IPS-NIHi7 (cell line): Measurements from ENCODE around the gene ZNF593OS.

ENCODE experiments used
- DNase-seq: peaks from one replicate; pipeline ENCODE4 v3.0.0; 2012; ENCODE audit warnings: mixed read lengths; ENCODE audit errors: extremely low spot score

Gene ZNF593OS

DNA sequence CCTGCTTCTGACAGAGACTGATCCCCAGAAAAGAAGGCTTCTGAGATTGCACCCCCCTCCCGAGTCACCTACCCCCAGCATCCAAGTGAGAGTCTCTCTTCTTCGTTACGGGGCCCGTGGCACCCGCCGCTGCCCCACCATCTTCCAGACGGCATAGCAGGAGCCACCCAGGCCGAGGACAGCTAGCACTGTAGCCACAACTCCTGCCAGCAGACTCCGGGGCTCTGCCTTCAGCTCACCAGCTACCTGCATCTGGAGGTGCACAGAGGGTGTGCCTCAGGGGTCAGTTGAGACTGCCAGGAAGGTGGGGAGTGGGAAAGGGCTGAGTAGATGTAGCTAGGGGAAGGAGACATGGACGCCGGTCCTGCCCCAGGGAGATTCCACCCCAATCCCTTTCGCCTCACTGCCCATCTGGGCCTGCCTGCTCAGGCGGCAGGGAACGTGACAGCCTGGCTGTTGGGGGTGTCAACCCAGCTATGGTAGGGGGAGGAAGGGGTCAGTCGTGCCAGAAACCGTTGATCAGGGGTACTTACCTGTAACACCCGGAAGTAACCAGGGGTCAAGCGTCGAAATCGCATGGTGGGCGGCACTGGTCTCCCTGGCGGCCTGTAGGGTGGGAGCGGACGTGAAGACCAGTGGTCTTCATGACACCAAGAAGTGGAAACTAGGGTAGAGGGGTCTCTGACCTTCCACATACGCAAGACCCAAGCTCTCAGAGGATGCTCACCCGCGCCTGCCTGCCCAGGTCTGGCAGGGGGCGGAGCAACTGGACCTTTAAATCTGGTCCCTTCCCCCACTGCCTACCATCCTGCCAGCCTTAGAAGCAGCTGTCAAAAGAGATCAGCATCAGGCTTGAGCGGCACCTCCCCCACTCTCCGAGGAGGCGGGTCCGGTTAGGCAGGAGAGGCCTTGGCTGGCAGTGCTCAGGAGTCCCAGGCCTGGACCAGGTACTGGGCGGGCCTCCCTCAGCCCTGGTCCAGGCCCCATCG lies at the start of gene ZNF593OS:
Gene ZNF593OS (minus strand): TSS at position 749 of the 989 bp plus-strand sequence. CDS start 171 bp downstream, at position 578.
- no peak for DNase-seq

DNA sequence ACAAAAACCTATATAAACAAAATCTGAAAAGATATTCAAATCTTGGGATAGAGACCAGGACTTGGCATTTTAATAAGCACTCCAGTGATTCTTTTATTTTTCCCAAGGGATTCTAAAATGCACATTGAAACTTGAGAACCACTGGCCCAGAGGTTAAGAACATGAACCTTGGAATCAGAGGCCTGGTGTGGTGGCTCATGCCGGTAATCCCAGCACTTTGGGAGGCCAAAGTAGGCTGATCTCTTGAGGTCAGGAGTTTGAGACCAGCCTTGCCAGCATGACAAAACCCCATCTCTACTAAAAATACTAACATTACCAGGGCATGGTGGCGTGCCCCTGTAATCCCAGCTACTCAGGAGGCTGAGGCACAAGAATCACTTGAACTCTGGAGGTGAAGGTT lies 49.5 kb upstream of the ZNF593OS start:
- DNase-seq: no peak

DNA sequence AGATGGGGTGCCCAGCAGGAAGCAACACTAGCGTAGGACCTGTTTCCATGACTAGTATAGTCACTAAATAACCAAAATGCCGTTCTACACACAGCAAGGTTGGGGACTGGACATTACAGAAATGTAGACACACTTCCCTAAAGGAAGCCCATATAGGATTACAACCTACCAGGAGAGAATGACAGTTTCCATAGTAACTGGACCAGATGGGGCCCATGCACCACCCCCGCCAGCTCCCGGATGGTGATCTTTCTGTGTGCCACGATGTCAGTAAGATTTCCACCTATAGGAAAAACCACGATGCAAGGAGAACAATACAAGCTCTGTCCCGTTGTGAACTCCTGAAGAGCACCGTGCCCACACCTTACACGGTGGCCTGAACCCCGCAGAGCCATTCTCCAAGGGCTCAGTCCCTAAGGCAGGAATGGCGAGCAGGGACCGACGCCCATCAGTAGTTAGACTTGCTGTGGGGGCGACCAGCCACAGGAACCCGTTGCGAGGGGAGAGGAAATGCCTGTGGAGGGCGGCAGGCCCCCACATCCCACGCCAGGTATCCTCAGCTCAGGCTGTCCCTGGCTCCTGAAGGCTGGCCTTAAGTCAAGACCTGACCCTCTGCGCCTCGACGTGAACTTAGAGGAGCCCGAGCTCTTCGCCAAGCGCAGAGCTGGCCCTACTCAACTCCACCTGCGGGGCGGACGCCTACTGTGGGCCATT lies 48.7 kb upstream of the ZNF593OS start:
- DNase-seq: no peak

DNA sequence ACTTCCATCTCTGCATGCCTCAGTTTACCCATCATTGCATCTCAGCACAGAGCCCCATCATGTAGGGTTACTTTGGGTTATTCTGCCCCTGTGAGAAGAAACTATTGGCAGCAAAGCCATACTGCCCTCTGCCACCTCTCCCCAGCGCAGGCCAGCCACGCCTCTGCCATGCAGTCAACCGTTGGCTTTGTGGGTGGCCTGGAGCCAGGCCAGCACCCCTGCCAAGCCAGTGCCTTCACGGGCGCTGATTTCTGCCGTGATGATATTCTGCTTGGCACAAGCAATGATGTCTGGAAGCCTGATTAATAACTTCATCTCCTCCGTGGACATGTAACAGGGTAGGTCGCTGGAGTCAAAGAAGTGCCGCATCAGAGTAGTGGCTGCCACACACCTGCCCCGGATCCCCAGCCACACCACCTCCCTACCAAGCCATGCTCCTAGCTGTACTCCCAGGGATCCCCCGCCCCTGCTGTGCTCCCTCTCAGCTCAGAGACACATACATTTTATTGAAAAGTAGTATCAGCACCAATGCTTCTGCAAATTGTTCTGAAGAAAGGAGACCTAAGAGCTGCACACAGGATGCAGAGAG lies 47.4 kb upstream of the ZNF593OS start:
- DNase-seq: no peak

DNA sequence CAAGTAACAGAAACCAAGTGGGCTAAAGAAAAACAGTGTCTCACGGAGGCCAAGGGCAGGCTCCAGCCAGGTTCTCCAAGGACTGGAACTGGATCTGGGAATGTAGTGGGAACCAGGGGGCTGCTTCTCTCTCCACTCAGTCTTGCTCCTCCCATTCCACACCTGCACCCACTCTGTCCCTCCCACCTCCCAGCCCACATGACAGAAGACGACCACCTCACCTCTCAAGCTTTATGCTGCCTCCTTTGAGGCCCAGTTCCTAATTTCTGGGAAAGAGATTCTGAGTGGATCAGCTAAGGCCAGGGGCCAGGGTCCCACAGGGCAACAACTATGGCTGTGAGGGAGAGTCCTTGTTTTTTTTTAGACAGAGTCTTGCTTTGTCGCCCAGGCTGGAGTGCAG lies 43.6 kb upstream of the ZNF593OS start:
- no peak for DNase-seq

DNA sequence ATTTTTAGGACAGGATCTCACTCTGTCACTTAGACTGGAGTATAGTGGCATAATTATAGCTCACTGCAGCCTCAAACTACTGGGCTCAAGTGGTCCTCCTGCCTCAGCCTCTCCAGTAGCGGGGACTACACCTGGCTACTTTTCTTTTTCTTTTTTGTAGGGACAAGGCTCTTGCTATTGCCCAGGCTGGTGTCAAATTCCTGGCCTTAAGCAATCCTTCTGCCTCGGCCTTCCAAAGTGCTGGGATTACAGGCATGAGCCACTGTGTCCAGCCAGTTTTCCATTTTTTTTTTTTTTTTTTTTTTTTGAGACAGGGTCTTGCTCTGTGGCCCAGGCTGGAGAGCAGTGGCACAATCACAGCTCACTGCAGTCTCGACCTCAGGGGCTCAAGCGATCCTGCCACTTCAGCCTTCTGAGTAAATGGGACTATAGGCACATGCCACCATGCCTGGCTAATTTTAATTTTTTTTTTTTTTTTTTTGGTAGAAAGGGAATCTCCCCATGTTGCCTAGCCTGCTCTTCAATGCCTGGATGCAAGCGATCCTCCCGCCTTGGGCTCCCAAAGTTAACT lies 41.8 kb upstream of the ZNF593OS start:
- DNase-seq: no peak

DNA sequence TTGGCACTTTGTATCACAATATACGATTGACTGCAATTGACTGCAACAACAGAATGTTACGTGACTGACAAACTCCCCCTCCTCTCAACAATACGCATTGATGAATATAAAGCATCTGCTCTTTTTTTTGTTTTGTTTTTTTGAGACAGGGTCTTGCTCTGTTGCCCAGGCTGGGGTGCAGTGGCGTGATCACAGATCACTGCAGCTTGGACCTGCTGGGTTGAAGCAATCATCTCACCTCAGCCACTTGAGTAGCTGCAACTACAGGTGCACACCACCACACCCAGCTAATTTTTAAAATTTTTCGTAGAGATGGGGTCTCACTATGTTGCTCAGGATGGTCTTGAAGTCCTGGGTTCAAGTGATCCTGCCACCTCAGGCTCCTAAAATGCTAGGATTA lies 41.1 kb upstream of the ZNF593OS start:
- no peak for DNase-seq

DNA sequence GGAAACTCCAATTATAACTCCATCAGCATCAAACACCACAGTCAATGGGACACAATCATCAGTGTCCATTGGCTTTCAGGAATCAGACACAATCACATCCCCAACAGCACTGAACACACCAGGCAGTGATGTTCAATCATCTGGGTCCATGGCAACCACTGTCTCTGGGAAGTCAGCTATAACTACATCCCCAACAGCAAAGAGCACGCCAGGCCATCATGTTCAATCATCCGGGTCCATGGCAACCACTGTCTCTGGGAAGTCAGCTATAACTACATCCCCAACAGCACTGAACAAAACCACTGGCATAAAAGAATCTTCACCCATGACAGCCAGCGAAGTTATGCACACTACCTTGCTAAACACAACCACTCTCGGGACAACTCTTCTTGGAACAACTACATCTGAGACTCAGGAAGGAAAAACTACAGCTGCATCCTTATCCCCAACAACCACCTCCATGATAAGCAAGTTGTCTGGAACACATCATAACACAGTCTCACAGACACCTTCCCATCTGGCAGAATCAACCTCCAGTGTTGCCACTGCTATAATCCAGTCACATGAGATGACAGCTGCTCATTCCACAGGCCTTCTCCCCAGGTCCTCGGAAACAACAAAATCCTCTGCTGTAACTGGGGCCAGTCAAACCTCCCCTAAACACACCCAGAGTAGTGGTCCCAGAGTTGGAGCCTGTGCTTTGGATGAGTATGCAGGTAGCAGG lies 38.7 kb upstream of the ZNF593OS start:
- DNase-seq: no peak

DNA sequence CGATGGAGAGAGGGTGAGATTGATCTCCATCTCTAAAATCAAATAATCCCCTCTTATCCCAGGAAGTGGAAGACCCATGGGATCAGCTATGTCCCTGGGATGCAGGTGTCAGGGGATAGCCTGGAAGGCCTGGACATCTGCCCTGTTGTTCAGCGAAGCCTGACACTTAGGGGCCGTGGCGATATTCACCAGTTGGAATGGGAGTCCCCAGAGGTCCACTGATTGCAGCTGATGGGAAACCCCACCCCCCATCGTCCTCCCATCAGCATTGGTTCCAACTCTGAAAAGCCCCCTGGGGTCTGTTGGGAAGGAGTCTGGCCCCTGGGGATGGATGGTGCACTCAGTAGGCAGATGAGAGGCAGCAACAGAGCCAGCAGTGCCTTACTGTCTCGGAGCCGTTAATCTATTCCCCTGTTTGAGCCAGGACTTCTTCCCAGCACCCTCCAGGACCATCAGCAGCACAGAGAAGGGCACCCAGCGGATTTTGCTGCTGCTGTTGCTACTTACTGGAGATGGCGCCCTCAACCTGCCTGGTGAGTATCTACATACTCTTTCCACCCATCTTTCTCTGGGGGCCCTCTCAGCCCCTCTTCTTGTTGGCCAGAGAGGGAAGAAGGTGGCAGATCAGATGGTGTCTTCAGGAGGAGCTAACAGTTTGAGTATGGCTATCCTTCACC lies 32.1 kb upstream of the ZNF593OS start:
- DNase-seq: peak; percentile 38

DNA sequence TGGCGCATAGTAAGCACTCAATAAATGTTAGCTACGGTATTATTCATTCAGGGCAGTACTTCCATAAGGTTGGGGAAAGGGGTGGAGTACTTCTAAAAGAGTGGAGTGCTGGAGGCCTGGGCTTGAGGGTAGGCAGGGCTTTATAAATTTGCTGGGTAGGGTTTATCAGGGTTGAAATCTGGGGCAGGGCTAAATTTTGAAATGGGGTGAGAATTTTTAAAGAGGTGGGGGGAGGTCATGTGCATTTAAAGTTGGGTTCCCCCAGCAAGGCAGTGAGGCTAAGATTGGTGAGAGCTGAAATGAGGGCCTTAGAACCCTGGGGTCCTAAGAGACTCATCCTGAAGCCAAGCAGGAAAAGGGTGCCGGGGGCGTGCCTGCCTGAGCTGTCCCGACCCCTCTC lies 28.8 kb upstream of the ZNF593OS start:
- DNase-seq: no peak

DNA sequence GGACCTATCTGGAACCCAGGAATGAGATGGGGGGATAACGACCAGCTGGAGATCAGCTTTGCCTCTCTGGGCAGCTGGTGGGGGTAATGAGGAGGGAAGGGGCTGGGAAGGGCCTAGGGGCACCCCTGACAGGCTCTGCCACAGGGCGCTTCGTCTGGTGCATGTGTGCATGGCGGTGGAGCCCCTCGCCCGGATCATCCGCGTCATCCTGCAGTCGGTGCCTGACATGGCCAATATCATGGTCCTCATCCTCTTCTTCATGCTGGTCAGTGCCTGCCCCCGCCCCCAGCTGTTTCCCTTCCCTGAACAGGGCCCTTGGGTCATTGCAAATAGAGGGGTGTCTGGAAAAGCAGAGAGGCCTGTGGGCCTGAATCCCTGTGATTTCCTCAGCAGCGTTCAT lies 26.2 kb upstream of the ZNF593OS start:
- DNase-seq: no peak

DNA sequence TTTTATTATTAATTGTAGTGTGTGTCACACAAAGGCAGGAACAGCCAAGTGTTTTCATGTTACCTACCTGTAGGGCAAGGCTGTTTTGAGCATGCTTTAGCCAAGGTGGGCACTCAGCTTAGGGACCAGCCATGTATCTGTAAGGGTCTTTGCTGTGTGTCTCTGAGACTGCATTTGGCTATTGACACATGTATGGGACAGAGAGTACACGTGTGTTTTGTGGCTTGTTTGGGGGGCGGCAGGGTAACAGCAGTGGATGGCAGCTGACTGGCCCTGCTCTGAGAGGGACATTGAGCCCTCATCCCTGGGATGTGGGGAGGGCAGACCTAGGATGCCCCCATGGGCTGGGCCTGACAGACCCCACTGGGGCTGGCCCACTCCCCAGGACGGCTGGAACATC lies 25.7 kb upstream of the ZNF593OS start:
- no peak for DNase-seq

DNA sequence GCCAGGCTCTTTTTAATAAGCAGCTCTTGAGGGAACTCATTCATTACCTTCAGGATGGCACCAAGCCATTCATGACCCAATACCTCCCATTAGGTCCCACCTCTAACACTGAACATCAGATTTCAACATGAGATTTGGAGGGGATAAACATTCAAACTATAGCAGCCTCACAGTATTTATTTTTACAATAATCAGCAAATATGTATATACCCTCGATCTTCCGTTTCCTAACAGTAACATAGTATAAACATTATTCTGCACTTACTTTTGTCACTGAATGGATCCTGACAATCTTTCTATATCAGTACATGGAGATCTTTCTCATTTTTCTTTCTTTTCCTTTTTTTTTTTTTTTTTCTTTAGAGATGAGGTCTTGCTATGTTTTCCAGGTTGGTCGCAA lies 24.2 kb upstream of the ZNF593OS start:
- no peak for DNase-seq

DNA sequence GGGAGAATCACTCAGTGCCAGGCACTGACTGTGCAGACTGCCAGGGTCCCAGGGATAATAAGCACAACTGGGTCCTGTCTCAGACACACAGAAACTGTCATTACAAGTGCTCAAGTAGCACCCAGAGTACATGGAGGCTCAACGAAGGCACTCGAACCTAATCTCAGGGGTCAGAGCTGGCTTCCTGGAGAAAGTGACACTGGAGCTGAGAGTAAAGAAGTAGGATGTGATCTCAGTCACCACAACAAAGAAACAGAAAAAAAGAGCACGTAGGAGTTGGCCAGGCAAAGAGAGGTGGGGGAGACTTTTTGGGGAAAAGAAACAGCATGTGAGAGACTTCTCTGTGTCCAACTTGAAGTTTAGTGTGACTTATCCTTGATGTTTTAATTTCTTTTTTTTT lies 20.1 kb upstream of the ZNF593OS start:
- no peak for DNase-seq

DNA sequence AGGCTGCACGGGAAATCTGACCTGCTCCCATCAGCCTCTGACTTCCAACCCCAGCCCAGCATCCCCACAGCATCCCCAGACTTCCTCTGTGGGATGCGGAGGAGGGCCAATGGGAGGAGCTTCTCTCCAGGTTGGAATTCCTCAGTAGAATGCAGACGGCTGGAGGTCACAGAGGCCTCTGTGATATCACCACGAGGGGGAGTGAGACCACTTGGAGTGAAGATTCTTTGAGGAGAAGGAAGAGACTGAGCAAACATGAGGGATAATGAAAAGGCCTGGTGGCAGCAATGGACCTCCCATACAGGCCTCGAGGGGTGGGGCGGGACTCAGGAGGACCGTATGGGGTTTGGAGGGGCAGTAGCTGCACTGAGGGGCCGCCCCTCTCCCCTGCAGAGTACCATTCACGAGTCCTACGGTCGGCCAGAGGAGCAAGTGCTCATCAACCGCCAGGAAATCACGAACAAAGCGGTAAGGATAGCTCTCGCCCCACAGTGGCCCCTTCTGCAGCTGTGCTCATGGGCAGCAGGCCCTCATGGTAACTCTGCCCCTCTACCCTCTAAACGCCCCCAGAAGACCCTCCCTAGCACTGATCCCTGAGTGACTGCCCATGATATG lies 18.8 kb upstream of the ZNF593OS start, which contains the start of gene CATSPER4:
Gene CATSPER4 (plus strand): TSS at position 230 of the 615 bp plus-strand sequence. CDS start 26 bp downstream, at position 256.
- peak; percentile 96 for DNase-seq

DNA sequence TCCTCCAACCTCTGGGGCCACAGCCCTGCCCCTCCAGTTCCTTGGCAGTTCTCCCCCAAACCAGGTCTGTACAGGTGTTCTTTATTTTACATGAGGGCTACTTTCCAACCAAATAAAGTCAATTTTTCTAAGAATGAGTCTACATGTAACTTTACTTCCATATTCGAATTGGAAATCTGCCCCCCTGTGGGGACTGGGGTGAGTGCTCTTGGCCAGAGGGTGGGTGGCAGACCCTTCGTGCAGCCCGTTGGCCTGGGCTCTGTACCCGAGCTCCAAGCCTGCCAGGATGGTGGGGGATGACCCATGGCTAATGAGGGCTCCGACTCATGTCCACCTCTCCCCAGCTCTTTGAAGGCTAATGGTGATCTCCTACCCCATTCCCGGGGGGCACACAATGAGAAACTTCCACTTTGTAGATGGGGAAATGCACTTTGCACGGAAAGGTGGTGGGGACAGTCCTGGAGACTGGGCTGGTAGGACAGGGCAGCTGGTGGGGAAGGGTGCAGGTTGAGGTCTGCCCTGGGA lies 18.2 kb upstream of the ZNF593OS start:
- no peak for DNase-seq

DNA sequence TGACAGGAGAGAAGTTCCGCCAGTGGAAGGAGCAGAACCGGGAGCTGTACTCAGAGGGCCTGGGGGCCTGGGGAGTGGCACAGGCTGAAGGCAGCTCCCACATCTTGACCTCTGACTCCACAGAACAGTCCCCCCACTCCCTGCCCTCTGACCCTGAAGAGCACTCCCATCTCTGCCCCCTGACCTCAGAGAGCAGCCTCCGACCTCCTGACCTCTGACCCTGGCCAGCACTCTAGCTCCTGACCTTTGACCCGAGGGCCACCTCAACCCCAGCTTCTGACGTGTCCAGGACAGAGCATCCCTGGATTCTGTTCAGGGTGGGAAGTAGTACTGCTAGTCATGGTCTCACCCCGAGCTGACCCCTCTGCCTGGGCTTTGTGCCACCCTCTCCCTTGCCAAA lies 17.7 kb upstream of the ZNF593OS start:
- no peak for DNase-seq

DNA sequence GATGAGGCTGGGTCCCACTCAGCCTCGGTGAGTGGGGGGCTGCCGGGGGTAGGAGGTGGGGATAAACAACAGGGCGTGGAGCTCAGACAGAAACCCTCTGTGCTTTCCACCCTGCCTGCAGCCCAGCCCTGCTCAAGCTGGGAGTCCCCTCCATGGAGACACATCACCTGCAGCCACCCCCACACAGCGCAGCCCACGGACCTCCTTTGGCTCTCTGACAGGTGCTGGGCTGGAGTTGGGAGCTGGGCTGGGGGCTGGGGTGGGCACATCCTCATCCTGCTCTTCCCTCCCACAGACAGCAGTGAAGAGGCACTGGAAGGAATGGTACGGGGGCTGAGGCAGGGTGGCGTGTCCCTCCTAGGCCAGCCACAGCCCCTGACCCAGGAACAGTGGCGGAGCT lies 16.8 kb upstream of the ZNF593OS start:
- DNase-seq: no peak

DNA sequence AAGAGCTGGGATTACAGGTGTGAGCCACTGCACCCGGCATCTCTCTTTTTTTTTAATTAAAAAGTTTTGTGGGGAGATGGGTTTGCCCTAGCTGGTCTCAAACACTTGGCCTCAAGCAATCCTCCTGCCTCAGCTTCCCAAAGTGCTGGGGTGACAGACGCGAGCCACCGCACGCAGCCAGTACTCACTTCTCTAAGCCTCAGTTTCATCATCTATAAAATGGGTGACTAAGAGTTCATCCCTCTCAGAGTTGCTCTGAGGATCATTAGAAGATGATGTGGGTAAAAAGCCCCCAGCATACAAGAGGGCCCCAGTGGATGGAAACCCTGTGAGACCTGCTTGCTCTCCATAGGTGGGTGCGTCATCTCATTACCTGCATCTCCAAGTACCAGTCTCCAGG lies 16.2 kb upstream of the ZNF593OS start:
- no peak for DNase-seq

DNA sequence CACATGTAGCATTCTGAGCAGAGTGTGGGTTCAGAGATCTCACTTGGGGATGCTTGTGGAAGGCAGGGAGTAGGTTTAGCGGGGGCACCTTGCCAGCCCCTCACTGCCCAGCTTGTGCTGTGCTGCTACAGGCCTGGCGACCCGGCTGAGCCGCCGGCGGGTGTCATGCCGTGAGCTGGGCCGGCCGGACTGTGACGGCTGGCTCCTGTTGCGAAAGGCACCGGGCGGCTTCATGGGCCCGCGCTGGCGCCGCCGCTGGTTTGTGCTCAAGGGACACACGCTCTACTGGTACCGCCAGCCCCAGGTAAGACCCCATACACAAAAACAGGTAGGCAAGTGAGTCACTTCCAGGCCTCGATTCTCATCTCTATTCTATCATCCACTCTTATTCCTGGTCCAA lies 13.3 kb upstream of the ZNF593OS start:
- DNase-seq: no peak
